Spinal cord (tissue), 10 donors: ENCODE results near the gene COL26A1. TPM values are rescaled to one million over a fixed set of nuclear protein-coding genes. Genes with fewer than 3 reads are reported as not detected.

Experiments used
- DNase-seq, 6 donors: peaks; one replicate each; pipeline versions ENCODE4 v3.0.0 to v3.0.0-alpha.2; 2013 to 2015; ENCODE audit warnings: low spot score in 6 of 6, low read depth in 4 of 6
- H3K27ac ChIP-seq: one replicate; pipeline ENCODE4 v1.5.1; 2013; ENCODE audit warnings: low read depth, low read length, control low read depth
- H3K27me3 ChIP-seq: one replicate; pipeline ENCODE4 v1.6.1; 2013; ENCODE audit warnings: low read length; ENCODE audit not compliant: control insufficient read depth, insufficient read depth
- H3K36me3 ChIP-seq: one replicate; pipeline ENCODE4 v1.6.1; 2013; ENCODE audit warnings: low read length; ENCODE audit not compliant: control insufficient read depth, insufficient read depth
- H3K4me1 ChIP-seq: one replicate; pipeline ENCODE4 v1.6.1; 2013; ENCODE audit warnings: low read length; ENCODE audit not compliant: control insufficient read depth, insufficient read depth
- H3K4me3 ChIP-seq: one replicate; pipeline ENCODE4 v1.5.1; 2013; ENCODE audit warnings: low read depth, low read length, control low read depth
- H3K9me3 ChIP-seq: one replicate; pipeline ENCODE4 v1.6.1; 2013; ENCODE audit warnings: low read length; ENCODE audit not compliant: control insufficient read depth, insufficient read depth
- WGBS: methylation state at CpG from one replicate; pipeline ENCODE4 v1.1.5; 2013; ENCODE audit warnings: missing lambda C conversion rate; ENCODE audit not compliant: insufficient coverage; 5-methylcytosine and 5-hydroxymethylcytosine counted together
- polyA plus RNA-seq, 2 donors: library from polyadenylated mRNA; unstranded; fragments of 120-200 nt; gene quantifications; one replicate each; pipeline ENCODE4 v1.2.1, GENCODE V29; 2013; ENCODE audit not compliant: insufficient read length in 2 of 2
- total RNA-seq, 2 donors: library from RNA; depleted of rRNA in 1 of 2; stranded (reverse); fragments of 120-200 nt in 1 of 2; fragments of >200 nt in 1 of 2; gene quantifications; one replicate each; pipeline versions ENCODE4 v1.2.3 to v1.2.4, GENCODE V29; 2013 to 2014
- donor health status: healthy.

The COL26A1 gene
- total and polyA plus RNA-seq, 4 donors, result 15.4 to 49.3 (median 28.6) TPM

- Histone ChIP-seq H3K27me3 (no peaks in the 10 kb centered on the region), H3K4me3 (no peak overlapping the region), H3K9me3 (no peaks in the 10 kb centered on the region), H3K27ac (no peak overlapping the region), H3K36me3 (no peaks in the 10 kb centered on the region), H3K4me1 (peaks cover 12% of the 10 kb centered on the region)
- no CpG with 5 or more reads among the region's 1 CpG for WGBS
- DNase-seq, result no peak
Observed at GRCh38 chr7:101367676-101368075, 5.0 kb downstream of the COL26A1 start.

- Histone ChIP-seq H3K27ac (no peak overlapping the region), H3K4me1 (peaks cover 20% of the 10 kb centered on the region), H3K4me3 (no peak overlapping the region), H3K9me3 (no peaks in the 10 kb centered on the region), H3K27me3 (no peaks in the 10 kb centered on the region), H3K36me3 (no peaks in the 10 kb centered on the region)
- 60% methylated on average over 1 of the region's 8 CpGs for WGBS
- DNase-seq, result no peak
Observed at GRCh38 chr7:101368422-101369165, 5.9 kb downstream of the COL26A1 start.

- Histone ChIP-seq H3K27me3 (no peaks in the 10 kb centered on the region), H3K9me3 (no peaks in the 10 kb centered on the region), H3K27ac (no peak overlapping the region), H3K36me3 (no peaks in the 10 kb centered on the region), H3K4me1 (peaks cover 18% of the 10 kb centered on the region), H3K4me3 (no peak overlapping the region)
- DNase-seq, result no peak
- 83% methylated on average over 5 of the region's 5 CpGs for WGBS
Observed at GRCh38 chr7:101370836-101371235, 8.2 kb downstream of the COL26A1 start.

- Histone ChIP-seq H3K9me3 (no peaks in the 10 kb centered on the region), H3K4me3 (no peak overlapping the region), H3K27ac (peak overlapping the region; percentile 43), H3K27me3 (no peaks in the 10 kb centered on the region), H3K36me3 (peaks cover 6% of the 10 kb centered on the region), H3K4me1 (peaks cover 25% of the 10 kb centered on the region)
- 34% methylated on average over 15 of the region's 19 CpGs for WGBS
- DNase-seq, result peak in 3 of 6 donors; percentile 40 to 85 (median 76)
Observed at GRCh38 chr7:101373812-101374614, 11.3 kb downstream of the COL26A1 start.

GRCh38 chr7:101374990-101375389 is 12.3 kb downstream of the COL26A1 start:
- Histone ChIP-seq H3K9me3 (no peaks in the 10 kb centered on the region), H3K36me3 (peaks cover 9% of the 10 kb centered on the region), H3K27ac (no peak overlapping the region), H3K27me3 (no peaks in the 10 kb centered on the region), H3K4me1 (peaks cover 26% of the 10 kb centered on the region), H3K4me3 (no peak overlapping the region)
- no peak for DNase-seq
- WGBS, result 100% methylated on average over 1 of the region's 3 CpGs

- Histone ChIP-seq H3K4me1 (peaks cover 26% of the 10 kb centered on the region), H3K9me3 (no peaks in the 10 kb centered on the region), H3K4me3 (no peak overlapping the region), H3K27ac (no peak overlapping the region), H3K27me3 (no peaks in the 10 kb centered on the region), H3K36me3 (peaks cover 9% of the 10 kb centered on the region)
- 93% methylated on average over 4 of the region's 5 CpGs for WGBS
- no peak for DNase-seq
Observed at GRCh38 chr7:101376601-101377000, 13.9 kb downstream of the COL26A1 start.

- H3K4me1 ChIP-seq, result peaks cover 26% of the 10 kb centered on the region
- H3K9me3 ChIP-seq, result no peaks in the 10 kb centered on the region
- H3K36me3 ChIP-seq, result peaks cover 9% of the 10 kb centered on the region
- no peak for DNase-seq
- WGBS, result 100% methylated on average over 2 of the region's 4 CpGs
- no peak overlapping the region for H3K27ac ChIP-seq
- H3K27me3 ChIP-seq, result no peaks in the 10 kb centered on the region
- no peak overlapping the region for H3K4me3 ChIP-seq
Observed at GRCh38 chr7:101377189-101377736, 14.6 kb downstream of the COL26A1 start.

GRCh38 chr7:101378751-101379174 is 16.1 kb downstream of the COL26A1 start:
- Histone ChIP-seq H3K27ac (no peak overlapping the region), H3K36me3 (peaks cover 9% of the 10 kb centered on the region), H3K27me3 (no peaks in the 10 kb centered on the region), H3K9me3 (no peaks in the 10 kb centered on the region), H3K4me1 (peaks cover 15% of the 10 kb centered on the region), H3K4me3 (no peak overlapping the region)
- 29% methylated on average over 13 of the region's 13 CpGs for WGBS
- DNase-seq, result peak in 1 of 6 donors; percentile 37

- 97% methylated on average over 4 of the region's 4 CpGs for WGBS
- no peak overlapping the region for H3K27ac ChIP-seq
Observed at GRCh38 chr7:101379302-101379701, 16.6 kb downstream of the COL26A1 start.

More at GRCh38 chr7:101379302-101379701, 16.6 kb downstream of the COL26A1 start:
- Histone ChIP-seq H3K36me3 (peaks cover 9% of the 10 kb centered on the region), H3K27me3 (no peaks in the 10 kb centered on the region), H3K4me3 (no peak overlapping the region), H3K4me1 (peaks cover 9% of the 10 kb centered on the region), H3K9me3 (no peaks in the 10 kb centered on the region)
- no peak for DNase-seq
